GM12873 (cell line): ENCODE data around the gene KMT2C.

Source experiments
- CTCF ChIP-seq: IDR thresholded peaks from 2 replicates; pipeline ENCODE4 v1.5.1; 2012; ENCODE audit warnings: low read depth, mild to moderate bottlenecking, moderate library complexity, low read length, control low read depth; ENCODE audit not compliant: insufficient read depth; ENCODE audit errors: missing control alignments

The KMT2C gene

GRCh38 chr7:152419473-152420429 is 16.1 kb downstream of the KMT2C start:
- TF ChIP-seq CTCF: no peak

GRCh38 chr7:152414779-152415178 is 21.0 kb downstream of the KMT2C start:
- TF ChIP-seq CTCF: no peak

- no peak for TF ChIP-seq CTCF
Observed at GRCh38 chr7:152411389-152411788, 24.4 kb downstream of the KMT2C start.

- TF ChIP-seq CTCF: no peak
Observed at GRCh38 chr7:152406491-152406890, 29.3 kb downstream of the KMT2C start.

GRCh38 chr7:152403726-152404125 is 32.1 kb downstream of the KMT2C start:
- TF ChIP-seq CTCF: no peak

- no peak for TF ChIP-seq CTCF
Observed at GRCh38 chr7:152402384-152403250, 33.2 kb downstream of the KMT2C start.

- no peak for TF ChIP-seq CTCF
Observed at GRCh38 chr7:152399344-152399743, 36.5 kb downstream of the KMT2C start.
